Activated CD8-positive, alpha-beta memory T cell treated with anti-CD3 and anti-CD28 coated beads, Interleukin-2, amount 50 U/mL, for 1 hour (primary cell): ENCODE data around the gene ALPK1.
"Not testable (repeated sequence)": the region's sequence is repeated elsewhere in the genome, so short reads cannot be mapped to it uniquely, and the experiment has no call there.

Source experiments
- DNase-seq: peaks from one replicate; pipeline ENCODE4 v3.0.0-alpha.2; 2020; ENCODE audit errors: extremely low read depth

ALPK1 gene

GRCh38 chr4:112284662-112285411 is 12.3 kb upstream of the ALPK1 start:
- no peak for DNase-seq

GRCh38 chr4:112287258-112287989 is 9.7 kb upstream of the ALPK1 start:
- DNase-seq = no peak

- DNase-seq = no peak
Observed at GRCh38 chr4:112288455-112288854, 8.7 kb upstream of the ALPK1 start.

GRCh38 chr4:112289407-112290253 is 7.5 kb upstream of the ALPK1 start:
- no peak for DNase-seq

GRCh38 chr4:112290341-112290740 is 6.8 kb upstream of the ALPK1 start:
- no peak for DNase-seq

- DNase-seq = no peak
Observed at GRCh38 chr4:112299721-112300120, 2.6 kb downstream of the ALPK1 start.

GRCh38 chr4:112302320-112303274 is 5.4 kb downstream of the ALPK1 start:
- no peak for DNase-seq

- DNase-seq = not testable (repeated sequence)
Observed at GRCh38 chr4:112305477-112305876, 8.3 kb downstream of the ALPK1 start.

GRCh38 chr4:112309263-112309791 is 12.2 kb downstream of the ALPK1 start:
- DNase-seq = not testable (repeated sequence)

GRCh38 chr4:112311516-112311915 is 14.3 kb downstream of the ALPK1 start:
- DNase-seq = no peak

- no peak for DNase-seq
Observed at GRCh38 chr4:112312610-112313239, 15.6 kb downstream of the ALPK1 start.

GRCh38 chr4:112315446-112315845 is 18.3 kb downstream of the ALPK1 start:
- DNase-seq = no peak

- no peak for DNase-seq
Observed at GRCh38 chr4:112316360-112316759, 19.2 kb downstream of the ALPK1 start.

GRCh38 chr4:112318239-112319142 is 21.3 kb downstream of the ALPK1 start:
- DNase-seq = no peak

- peak; percentile 56 for DNase-seq
Observed at GRCh38 chr4:112321776-112322684, 24.9 kb downstream of the ALPK1 start.

- no peak for DNase-seq
Observed at GRCh38 chr4:112322866-112323265, 25.7 kb downstream of the ALPK1 start.

GRCh38 chr4:112325530-112325929 is 28.4 kb downstream of the ALPK1 start:
- DNase-seq = no peak
